GM10248 (cell line): Measurements from ENCODE around the gene HAP1.
A peak's percentile ranks its signal among the peaks of the same experiment; 100 is the strongest.
"Not testable (repeated sequence)": the region's sequence is repeated elsewhere in the genome, so short reads cannot be mapped to it uniquely, and the experiment has no call there.

Source experiments
- CTCF ChIA-PET: fragments of 300-600 bp; sonication (Branson Sonifier 250); formaldehyde crosslinking; extraction: SDS; loops from one replicate; lab custom pipeline; 2021; ENCODE audit warnings: antibody characterized with exemption; lab: Yijun Ruan, JAX
- POLR2A ChIA-PET: fragments of 350-650 bp; sonication (Branson Sonifier 250); formaldehyde crosslinking; extraction: SDS; loops from one replicate; lab custom pipeline; 2020; ENCODE audit warnings: antibody characterized with exemption; lab: Yijun Ruan, JAX
- DNase-seq: peaks from one replicate; pipeline ENCODE4 v3.0.0; 2012; ENCODE audit errors: extremely low spot score
- TF ChIP-seq, protein P1 (sequence below): IDR thresholded peaks from 2 replicates; pipeline ENCODE4 v1.5.1; 2012; ENCODE audit warnings: mild to moderate bottlenecking, low read depth; ENCODE audit errors: extremely low read depth, missing control alignments, control extremely low read depth

HAP1 gene

GRCh38 chr17:41678907-41679739 is 55.3 kb downstream of the HAP1 start:
- TF ChIP-seq, protein P1, sequence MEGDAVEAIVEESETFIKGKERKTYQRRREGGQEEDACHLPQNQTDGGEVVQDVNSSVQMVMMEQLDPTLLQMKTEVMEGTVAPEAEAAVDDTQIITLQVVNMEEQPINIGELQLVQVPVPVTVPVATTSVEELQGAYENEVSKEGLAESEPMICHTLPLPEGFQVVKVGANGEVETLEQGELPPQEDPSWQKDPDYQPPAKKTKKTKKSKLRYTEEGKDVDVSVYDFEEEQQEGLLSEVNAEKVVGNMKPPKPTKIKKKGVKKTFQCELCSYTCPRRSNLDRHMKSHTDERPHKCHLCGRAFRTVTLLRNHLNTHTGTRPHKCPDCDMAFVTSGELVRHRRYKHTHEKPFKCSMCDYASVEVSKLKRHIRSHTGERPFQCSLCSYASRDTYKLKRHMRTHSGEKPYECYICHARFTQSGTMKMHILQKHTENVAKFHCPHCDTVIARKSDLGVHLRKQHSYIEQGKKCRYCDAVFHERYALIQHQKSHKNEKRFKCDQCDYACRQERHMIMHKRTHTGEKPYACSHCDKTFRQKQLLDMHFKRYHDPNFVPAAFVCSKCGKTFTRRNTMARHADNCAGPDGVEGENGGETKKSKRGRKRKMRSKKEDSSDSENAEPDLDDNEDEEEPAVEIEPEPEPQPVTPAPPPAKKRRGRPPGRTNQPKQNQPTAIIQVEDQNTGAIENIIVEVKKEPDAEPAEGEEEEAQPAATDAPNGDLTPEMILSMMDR = peak; percentile 61
- no peak for DNase-seq
- ChIA-PET POLR2A (interaction anchor here (1.0 to 5.2 kb wide), 5 partner anchors 11 to 18 kb away, joined by 4 to 134 read pairs (median 7); partner anchors contain the start of gene EIF1), CTCF (interaction anchor here (0.8 to 8.6 kb wide), 9 partner anchors 11 to 259 kb away, joined by 3 to 118 read pairs (median 4); partner anchors contain the start of genes EIF1 and JUP)

DNA sequence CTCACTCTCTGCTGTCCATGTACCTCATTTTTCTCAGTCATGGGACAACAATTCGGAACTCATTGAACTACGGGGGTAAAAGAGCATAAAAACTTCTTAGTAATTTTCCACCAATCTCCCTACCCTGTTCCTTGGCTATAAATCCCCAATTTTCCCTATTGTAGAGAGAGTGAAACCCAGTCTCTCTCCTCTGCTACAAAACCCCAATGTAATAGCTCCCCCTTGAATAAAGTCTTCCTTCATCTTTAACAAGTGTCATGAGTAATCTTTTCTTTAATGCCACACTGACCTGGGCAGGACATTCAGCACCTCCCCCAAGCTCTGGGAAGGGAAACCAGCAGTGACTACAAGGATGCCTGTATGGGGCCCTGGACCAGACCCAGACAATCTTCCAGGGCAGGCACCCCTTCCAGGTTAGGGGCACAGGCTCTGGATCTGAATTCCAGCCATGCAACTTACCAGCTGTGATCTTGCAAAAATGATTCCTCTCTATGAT is 56.0 kb downstream of the HAP1 start:
- TF ChIP-seq, protein P1 = no peak
- CTCF ChIA-PET = interaction anchor here (0.8 to 8.6 kb wide), 8 partner anchors 10 to 260 kb away, joined by 3 to 118 read pairs (median 14); partner anchors contain the start of genes EIF1 and JUP
- no peak for DNase-seq
- POLR2A ChIA-PET = interaction anchor here (0.5 to 5.2 kb wide), 7 partner anchors 11 to 1689 kb away, joined by 3 to 134 read pairs (median 5); partner anchors contain the start of genes EIF1 and JUP

- DNase-seq = no peak
- POLR2A ChIA-PET = interaction anchor here (5.2 kb wide), 1 partner anchor 15 kb away, joined by 134 read pairs; the partner anchor contains the start of gene EIF1
- TF ChIP-seq, protein P1 = no peak
- CTCF ChIA-PET = interaction anchor here (2.4 to 8.6 kb wide), 4 partner anchors 8 to 28 kb away, joined by 19 to 118 read pairs (median 71); partner anchors contain the start of gene EIF1
Measured at GRCh38 chr17:41676058-41676419, 58.4 kb downstream of the HAP1 start.

GRCh38 chr17:41675157-41676057 is 59.0 kb downstream of the HAP1 start:
- CTCF ChIA-PET = interaction anchor here (2.4 to 8.6 kb wide), 3 partner anchors 7 to 27 kb away, joined by 19 to 118 read pairs (median 24); no protein-coding TSS in a partner anchor
- POLR2A ChIA-PET, DNase-seq: not testable (repeated sequence)
